Endothelial cell of umbilical vein (primary cell): Measurements from ENCODE around the gene SEC62. TPM values are rescaled to one million over a fixed set of nuclear protein-coding genes. Genes with fewer than 3 reads are reported as not detected.

Experiments used
- BruUV-seq: library from RNA; stranded (reverse); fragments of 400-500 nt; replicated peaks from 2 replicates; lab custom pipeline; 2021; lab: Mats Ljungman, UMichigan
- CTCF ChIA-PET: fragments of 300-600, 350-600 bp; sonication (Branson Sonifier 250); formaldehyde crosslinking; loops from one replicate; lab custom pipeline; 2021; ENCODE audit warnings: antibody characterized with exemption, inconsistent platforms; lab: Charles Lee
- POLR2A ChIA-PET: fragments of 300-600, 350-600 bp; sonication (Branson Sonifier 250); formaldehyde crosslinking; loops from one replicate; lab custom pipeline; 2021; ENCODE audit warnings: antibody characterized with exemption, inconsistent platforms; lab: Charles Lee
- DNase-seq: peaks from one replicate; pipeline ENCODE4 v3.0.0-alpha.2; 2011; ENCODE audit warnings: low read depth, low spot score
- FAIRE-seq: peaks from 2 replicates; lab custom pipeline; 2011; peaks lifted over from hg19 to GRCh38; lab: Jason Lieb, UNC
- H2AFZ ChIP-seq: 2 replicates; pipeline ENCODE4 v1.6.0; 2012; ENCODE audit warnings: low read depth, low read length, control low read depth, inconsistent platforms
- H3K27ac ChIP-seq: 2 replicates; pipeline ENCODE4 v1.5.1; 2011; ENCODE audit warnings: low read depth, mild to moderate bottlenecking, control low read depth, low read length, moderate library complexity; ENCODE audit not compliant: insufficient read depth
- H3K27me3 ChIP-seq, 2 experiments: 2 replicates each; pipeline versions ENCODE4 v1.6.0 to v1.6.1; 2011; ENCODE audit warnings: low read length in 2 of 2, mixed read lengths in 1 of 2; ENCODE audit not compliant: control insufficient read depth in 2 of 2, insufficient read depth in 2 of 2
- H3K36me3 ChIP-seq, 2 experiments: 2 replicates in 1 of 2; 3 replicates in 1 of 2; pipeline ENCODE4 v1.5.1; 2011; ENCODE audit warnings: low read length in 2 of 2, mild to moderate bottlenecking in 1 of 2, moderate library complexity in 1 of 2; ENCODE audit not compliant: control insufficient read depth in 2 of 2, insufficient read depth in 2 of 2; ENCODE audit errors: extremely low read depth in 1 of 2
- H3K4me1 ChIP-seq: 3 replicates; pipeline ENCODE4 v1.5.1; 2011; ENCODE audit warnings: mild to moderate bottlenecking, low read length; ENCODE audit not compliant: control insufficient read depth, insufficient read depth; ENCODE audit errors: extremely low read depth
- H3K4me2 ChIP-seq: 2 replicates; pipeline ENCODE4 v1.6.1; 2011; ENCODE audit warnings: low read length, control low read depth, mixed read lengths; ENCODE audit not compliant: insufficient read depth
- H3K4me3 ChIP-seq, 3 experiments: fragments of 200-600 bp in 1 of 3; sonication (generic), shearing (Covaris generic) in 1 of 3; replicated peaks in 1 of 3; 2 replicates each; pipeline ENCODE4 v1.5.1; 2011 to 2016; ENCODE audit warnings: control low read depth in 3 of 3, low read length in 3 of 3, mild to moderate bottlenecking in 2 of 3, inconsistent platforms in 1 of 3, low read depth in 1 of 3, moderate library complexity in 1 of 3; ENCODE audit not compliant: insufficient read depth in 1 of 3
- H3K79me2 ChIP-seq: 2 replicates; pipeline ENCODE4 v1.6.0; 2012; ENCODE audit warnings: low read length, inconsistent platforms; ENCODE audit not compliant: control insufficient read depth, insufficient read depth
- H3K9ac ChIP-seq: replicated peaks from 2 replicates; pipeline ENCODE3; 2011; ENCODE audit warnings: low read length, control low read depth; ENCODE audit not compliant: insufficient read depth; ENCODE audit errors: extremely low read depth
- H3K9me1 ChIP-seq: replicated peaks from 3 replicates; pipeline ENCODE4 v1.6.0; 2011; ENCODE audit warnings: mild to moderate bottlenecking, low read length; ENCODE audit not compliant: control insufficient read depth, insufficient read depth; ENCODE audit errors: extremely low read depth
- H3K9me3 ChIP-seq: replicated peaks from 2 replicates; pipeline ENCODE4 v1.5.1; 2012; ENCODE audit warnings: low read length, inconsistent platforms; ENCODE audit not compliant: control insufficient read depth, insufficient read depth
- H4K20me1 ChIP-seq: replicated peaks from 2 replicates; pipeline ENCODE3; 2011; ENCODE audit warnings: mild to moderate bottlenecking, low read length; ENCODE audit not compliant: control insufficient read depth, insufficient read depth; ENCODE audit errors: extremely low read depth
- CTCF ChIP-seq, 2 donors: IDR thresholded peaks; 1 replicate in 1 of 2; 2 replicates in 1 of 2; pipeline ENCODE4 v1.5.1; 2011; ENCODE audit warnings: low read length in 2 of 2, mild to moderate bottlenecking in 2 of 2, moderate library complexity in 2 of 2, control low read depth in 1 of 2, inconsistent platforms in 1 of 2, low read depth in 1 of 2; ENCODE audit not compliant: insufficient read depth in 1 of 2; ENCODE audit errors: extremely low read depth in 1 of 2
- EZH2 ChIP-seq: IDR thresholded peaks from 2 replicates; pipeline ENCODE4 v1.6.1; 2012; ENCODE audit warnings: borderline replicate concordance, low read depth, mild to moderate bottlenecking, moderate library complexity, low read length, inconsistent platforms; ENCODE audit not compliant: severe bottlenecking
- FOS ChIP-seq: IDR thresholded peaks from 2 replicates; pipeline ENCODE4 v1.6.1; 2011; ENCODE audit warnings: mild to moderate bottlenecking, low read length, moderate library complexity, borderline replicate concordance; ENCODE audit not compliant: insufficient read depth
- GATA2 ChIP-seq: IDR thresholded peaks from 2 replicates; pipeline ENCODE4 v1.7.0; 2011; ENCODE audit warnings: low read depth, mild to moderate bottlenecking, moderate library complexity, mixed read lengths, low read length; ENCODE audit not compliant: insufficient read length, insufficient read depth
- JUN ChIP-seq: IDR thresholded peaks from 2 replicates; pipeline ENCODE4 v1.6.1; 2011; ENCODE audit warnings: borderline replicate concordance, low read depth; ENCODE audit not compliant: insufficient read length, insufficient read depth
- MYC ChIP-seq: IDR thresholded peaks from one replicate; pipeline ENCODE4 v1.6.1; 2011; ENCODE audit warnings: mild to moderate bottlenecking, low read depth, low read length
- POLR2A ChIP-seq: IDR thresholded peaks from 2 replicates; pipeline ENCODE4 v1.6.1; 2012; ENCODE audit warnings: low read depth, mild to moderate bottlenecking, control low read depth, low read length
- POLR2AphosphoS5 ChIP-seq: IDR thresholded peaks from 2 replicates; pipeline ENCODE4 v1.6.1; 2012; ENCODE audit warnings: low read depth, mild to moderate bottlenecking, control low read depth, low read length, moderate library complexity; ENCODE audit not compliant: insufficient read depth
- dilution Hi-C: fragments of 300-500 bp; cut with MboI; formaldehyde crosslinking; loops from one replicate; pipeline ENCODE4 v1.15.0; 2019; ENCODE audit warnings: low sequenced_read_pairs; ENCODE audit not compliant: extremely low pct_ligation_motif_present
- intact Hi-C: fragments of 100-400 bp; cut with micrococcal nuclease; formaldehyde crosslinking; loops from one replicate; pipeline ENCODE4 v1.10.0; 2022
- polyA plus RNA-seq, 4 experiments: library from polyadenylated mRNA; depleted of rRNA in 3 of 4; stranded (reverse) in 3 of 4; unstranded in 1 of 4; fragments of >200 nt; gene quantifications; 2 replicates each; pipeline versions ENCODE4 v1.2.1 to v1.2.3, GENCODE V29; 2011 to 2012; ENCODE audit warnings: missing spikeins in 1 of 4
- total RNA-seq: library from RNA; stranded (reverse); gene quantifications from 2 replicates; pipeline ENCODE4 v1.2.3, GENCODE V29; 2021

The SEC62 gene
- total and polyA plus RNA-seq, 2 donors (not counting 3 experiments of a cell fraction or from before 2014, with no cell fraction given), result 90.7 to 90.8 TPM

- Histone ChIP-seq H2AFZ (no peak overlapping the region), H3K9me3 (no peaks in the 10 kb centered on the region), H4K20me1 (no peaks in the 10 kb centered on the region), H3K9me1 (no peaks in the 10 kb centered on the region), H3K4me2 (no peak overlapping the region), H3K4me3 (no peak overlapping the region), H3K79me2 (peaks cover 4% of the 10 kb centered on the region), H3K4me1 (no peaks in the 10 kb centered on the region), H3K27me3 (no peaks in the 10 kb centered on the region), H3K9ac (no peak overlapping the region), H3K36me3 (peaks cover 12 to 26% of the 10 kb centered on the region in 2 experiments), H3K27ac (no peak overlapping the region)
- dilution Hi-C loops, result no loop called here
- CTCF ChIA-PET, result no interaction called here
- POLR2A ChIA-PET, result no interaction called here
- intact Hi-C loops, result no loop called here
- TF ChIP-seq POLR2AphosphoS5 (no peak), CTCF (IDR thresholded peaks at IDR 0.05; ENCODE audit: extremely low read depth in 1 of 2, insufficient read depth in 1 of 2, low read depth in 1 of 2, low read length in 2 of 2) (no peak), POLR2A (no peak), FOS (no peak), JUN (no peak), MYC (no peak), GATA2 (no peak), EZH2 (no peak)
- no peak for FAIRE-seq
- BruUV-seq, result no TSS peak
- DNase-seq, result no peak
These were observed 13.4 kb downstream of the SEC62 start for GRCh38 chr3:169980055-169980454.
